ENCODE results near the gene CPLX4. TPM values are rescaled to one million over a fixed set of nuclear protein-coding genes. Genes with fewer than 3 reads are reported as not detected.

The CPLX4 gene
- total and polyA plus RNA-seq, 10 donors, result 0.04 TPM; not detected in 9

DNA sequence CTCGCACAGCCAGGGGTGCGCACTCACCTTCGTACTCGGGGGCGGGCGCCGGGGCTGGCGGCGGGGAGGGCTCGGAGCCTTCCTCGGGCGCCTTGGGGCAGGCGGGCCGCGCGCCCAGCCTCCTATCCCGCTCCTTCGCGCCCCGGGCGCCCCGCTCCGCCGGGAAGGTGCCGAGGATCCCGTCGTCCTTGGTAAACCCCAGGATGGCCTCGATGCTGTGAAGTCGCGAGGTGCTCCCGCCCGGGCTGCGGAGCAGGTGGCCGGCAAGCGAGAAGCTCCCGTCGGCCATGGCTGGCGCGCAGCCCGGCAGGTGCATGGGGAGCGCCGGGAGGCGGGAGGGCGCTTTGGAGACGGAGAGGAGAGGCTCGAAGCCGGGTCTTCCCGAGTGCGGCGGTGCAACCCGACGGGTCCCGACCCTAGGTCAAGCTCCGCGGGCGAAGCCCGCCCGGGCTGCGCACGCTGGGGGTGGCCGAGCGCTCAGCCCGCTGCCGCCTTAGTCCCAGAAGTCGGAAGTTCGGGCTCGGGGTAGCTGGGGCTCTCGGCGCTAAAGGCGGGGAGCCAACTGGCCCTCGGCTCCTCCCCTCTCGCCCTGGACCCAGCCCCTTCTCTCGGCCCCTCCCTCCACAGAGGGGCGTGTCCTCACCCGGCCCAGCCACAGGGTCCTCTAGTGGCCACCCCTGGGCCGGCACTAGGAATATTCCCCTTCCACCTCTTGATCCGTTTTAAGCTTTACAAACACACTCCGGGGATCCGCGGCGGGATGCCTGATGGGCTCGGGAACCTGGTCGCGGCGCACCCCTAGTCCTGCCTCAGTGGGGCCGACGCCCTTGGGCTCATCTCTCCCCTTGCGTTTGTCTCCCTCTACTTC, 45.3 kb downstream of the CPLX4 start, which contains the start of gene RAX:
RAX (minus strand) TSS at position 564 of the 868 bp plus-strand sequence; CDS start at position 316, 248 bp downstream.
- no peaks in the 10 kb centered on the region for H3K36me3 ChIP-seq
- peak; percentile 72 for DNase-seq
- H3K4me1 ChIP-seq, result peaks cover 10 to 42% (median 35%) of the 10 kb centered on the region in 6 donors
- H3K27ac ChIP-seq, result no peak within 1 kb of the TSS
- H3K9me3 ChIP-seq, result no peaks in the 10 kb centered on the region
- TF ChIP-seq, protein P1, sequence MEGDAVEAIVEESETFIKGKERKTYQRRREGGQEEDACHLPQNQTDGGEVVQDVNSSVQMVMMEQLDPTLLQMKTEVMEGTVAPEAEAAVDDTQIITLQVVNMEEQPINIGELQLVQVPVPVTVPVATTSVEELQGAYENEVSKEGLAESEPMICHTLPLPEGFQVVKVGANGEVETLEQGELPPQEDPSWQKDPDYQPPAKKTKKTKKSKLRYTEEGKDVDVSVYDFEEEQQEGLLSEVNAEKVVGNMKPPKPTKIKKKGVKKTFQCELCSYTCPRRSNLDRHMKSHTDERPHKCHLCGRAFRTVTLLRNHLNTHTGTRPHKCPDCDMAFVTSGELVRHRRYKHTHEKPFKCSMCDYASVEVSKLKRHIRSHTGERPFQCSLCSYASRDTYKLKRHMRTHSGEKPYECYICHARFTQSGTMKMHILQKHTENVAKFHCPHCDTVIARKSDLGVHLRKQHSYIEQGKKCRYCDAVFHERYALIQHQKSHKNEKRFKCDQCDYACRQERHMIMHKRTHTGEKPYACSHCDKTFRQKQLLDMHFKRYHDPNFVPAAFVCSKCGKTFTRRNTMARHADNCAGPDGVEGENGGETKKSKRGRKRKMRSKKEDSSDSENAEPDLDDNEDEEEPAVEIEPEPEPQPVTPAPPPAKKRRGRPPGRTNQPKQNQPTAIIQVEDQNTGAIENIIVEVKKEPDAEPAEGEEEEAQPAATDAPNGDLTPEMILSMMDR (IDR thresholded peaks at IDR 0.05 in 8 of 11, conservative IDR thresholded peaks at IDR 0.05 in 3 of 11), result no peak
- TF ChIP-seq POLR2A (IDR thresholded peaks at IDR 0.05) (no peak), POLR2AphosphoS5 (IDR thresholded peaks at IDR 0.05) (no peak)
- intact Hi-C loops (cut with DNase I; ENCODE audit: low total_unique reads), result no loop called here
- 0 to 7% (median 2%) methylated on average over 23 to 88 of the region's 88 CpGs for WGBS, 5 donors
- H3K27me3 ChIP-seq (replicated peaks in 1 of 7), result peaks cover 27 to 100% (median 82%) of the 10 kb centered on the region in 7 donors
- peak within 1 kb of the TSS in 7 of 8 donors; percentile 25 to 64 (median 31) for H3K4me3 ChIP-seq

DNA sequence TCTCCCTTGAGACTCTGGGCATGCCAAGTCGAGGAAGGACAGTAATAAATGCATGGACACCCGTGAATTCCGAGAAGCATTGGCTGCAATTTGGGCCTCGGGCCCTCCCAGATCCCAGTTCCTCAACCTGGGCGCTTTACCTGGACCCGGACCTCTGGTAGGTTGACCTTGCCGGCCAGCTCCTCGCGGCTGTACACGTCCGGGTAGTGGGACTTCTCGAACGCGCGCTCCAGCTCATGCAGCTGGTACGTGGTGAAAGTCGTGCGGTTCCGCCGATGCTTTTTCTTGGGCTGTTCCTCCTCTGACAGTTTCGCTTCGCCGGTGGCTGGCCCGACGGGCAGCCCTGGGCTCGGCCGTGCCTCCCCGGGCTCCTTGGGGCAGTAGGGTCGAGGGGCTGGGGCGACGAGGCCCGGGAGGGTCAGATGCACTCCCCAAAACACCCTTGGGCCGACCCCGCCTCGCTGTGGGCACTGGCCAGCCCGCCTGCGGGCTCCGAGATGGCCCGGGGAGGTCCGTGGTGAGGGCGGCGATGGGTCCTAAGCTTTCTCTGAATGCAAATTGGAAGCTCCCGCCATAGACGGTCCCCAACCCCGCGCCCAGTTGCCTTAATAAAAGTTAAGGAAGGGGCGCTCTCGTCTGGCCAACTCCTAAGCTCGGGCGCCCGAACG, 46.1 kb downstream of the CPLX4 start:
- no peaks in the 10 kb centered on the region for H3K9me3 ChIP-seq
- WGBS, 5 donors, result 1 to 8% (median 3%) methylated on average over 14 to 52 of the region's 52 CpGs

DNA sequence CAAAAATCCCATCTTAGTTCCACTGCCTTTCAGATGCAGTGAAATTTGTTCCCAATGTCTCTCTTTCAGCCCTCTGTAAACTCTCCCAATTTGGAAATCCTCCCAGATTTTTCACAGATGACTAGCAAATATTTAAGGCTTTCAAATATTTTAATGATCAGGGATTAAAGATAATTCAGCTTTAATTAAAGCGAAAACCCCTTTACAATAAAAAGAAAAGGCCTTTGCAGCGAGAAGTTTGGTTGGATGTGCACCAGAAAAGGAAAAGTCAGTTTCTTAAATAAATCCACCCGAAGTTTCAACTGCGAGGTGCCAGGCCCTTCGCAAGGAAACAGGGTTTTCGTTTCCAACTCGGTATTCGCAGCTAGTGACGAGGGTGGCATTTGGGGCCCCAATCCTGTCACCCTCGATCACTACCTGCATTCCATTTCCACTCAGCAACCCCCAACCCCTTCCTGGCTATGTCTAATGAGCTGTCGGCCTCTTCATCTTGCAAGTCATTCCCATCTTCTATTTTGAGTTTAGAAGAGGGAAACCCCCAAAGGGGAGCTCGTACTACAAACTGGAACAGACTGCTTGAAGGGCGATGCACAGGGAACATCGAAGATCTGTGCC, 46.7 kb downstream of the CPLX4 start:
- intact Hi-C loops (cut with DNase I; ENCODE audit: low total_unique reads), result no loop called here
- Histone ChIP-seq H3K36me3 (no peaks in the 10 kb centered on the region), H3K4me1 (peaks cover 10 to 55% (median 40%) of the 10 kb centered on the region in 6 donors), H3K27me3 (replicated peaks in 1 of 7) (peaks cover 30 to 100% (median 92%) of the 10 kb centered on the region in 7 donors), H3K4me3 (peak overlapping the region in 4 of 8 donors; percentile 25 to 64 (median 30)), H3K27ac (no peak overlapping the region), H3K9me3 (no peaks in the 10 kb centered on the region)
- WGBS, 5 donors, result 9 to 20% (median 17%) methylated on average over 14 of the region's 14 CpGs
- DNase-seq, result peak; percentile 31
- TF ChIP-seq, protein P1 (IDR thresholded peaks at IDR 0.05 in 8 of 11, conservative IDR thresholded peaks at IDR 0.05 in 3 of 11), result no peak
- TF ChIP-seq POLR2AphosphoS5 (IDR thresholded peaks at IDR 0.05), result no peak
- no peak for TF ChIP-seq POLR2A (IDR thresholded peaks at IDR 0.05)

More for the DNA sequence above, 46.1 kb downstream of the CPLX4 start:
- DNase-seq, result peak; percentile 72
- peaks cover 10 to 50% (median 40%) of the 10 kb centered on the region in 6 donors for H3K4me1 ChIP-seq
- TF ChIP-seq POLR2A (IDR thresholded peaks at IDR 0.05) (no peak), POLR2AphosphoS5 (IDR thresholded peaks at IDR 0.05) (no peak)
- TF ChIP-seq, protein P1 (IDR thresholded peaks at IDR 0.05 in 8 of 11, conservative IDR thresholded peaks at IDR 0.05 in 3 of 11), result no peak
- peaks cover 30 to 100% (median 86%) of the 10 kb centered on the region in 7 donors for H3K27me3 ChIP-seq (replicated peaks in 1 of 7)
- no peak overlapping the region for H3K27ac ChIP-seq
- intact Hi-C loops (cut with DNase I; ENCODE audit: low total_unique reads), result no loop called here
- H3K4me3 ChIP-seq, result peak overlapping the region in 7 of 8 donors; percentile 25 to 64 (median 31)
- no peaks in the 10 kb centered on the region for H3K36me3 ChIP-seq
